HG03460 (cell line): ENCODE measurements around the gene MED13.

ENCODE experiments used
- ATAC-seq: cut with Tn5 transposase; IDR thresholded peaks from one replicate; pipeline ENCODE4 v1.9.1; 2021; ENCODE audit not compliant: unreplicated experiment

The MED13 gene

GRCh38 chr17:62064791-62065563, at the start of gene MED13:
TSS of gene MED13 (minus strand) at chr17:62065278. CDS start at chr17:62065205, 73 bp downstream.
- ATAC-seq: no peak

GRCh38 chr17:62112229-62112628, 47.2 kb upstream of the MED13 start:
- ATAC-seq: no peak

GRCh38 chr17:62111562-62112171, 46.6 kb upstream of the MED13 start:
- no peak for ATAC-seq

GRCh38 chr17:62110923-62111484, 45.9 kb upstream of the MED13 start:
- no peak for ATAC-seq

GRCh38 chr17:62109924-62110323, 44.8 kb upstream of the MED13 start:
- ATAC-seq: no peak

GRCh38 chr17:62109378-62109902, 44.4 kb upstream of the MED13 start:
- ATAC-seq: peak; percentile 96

- ATAC-seq: no peak
These were observed 40.8 kb upstream of the MED13 start for GRCh38 chr17:62105861-62106260.

GRCh38 chr17:62105357-62105756, 40.3 kb upstream of the MED13 start:
- ATAC-seq: no peak

GRCh38 chr17:62101515-62101914, 36.4 kb upstream of the MED13 start:
- no peak for ATAC-seq

GRCh38 chr17:62101090-62101489, 36.0 kb upstream of the MED13 start:
- no peak for ATAC-seq

GRCh38 chr17:62100055-62100454, 35.0 kb upstream of the MED13 start:
- no peak for ATAC-seq

GRCh38 chr17:62099532-62099931, 34.5 kb upstream of the MED13 start:
- no peak for ATAC-seq

GRCh38 chr17:62098623-62099231, 33.6 kb upstream of the MED13 start:
- peak; percentile 87 for ATAC-seq

- ATAC-seq: no peak
These were observed 31.3 kb upstream of the MED13 start for GRCh38 chr17:62096401-62096670.

GRCh38 chr17:62094175-62094574, 29.1 kb upstream of the MED13 start:
- ATAC-seq: no peak

GRCh38 chr17:62093188-62094155, 28.4 kb upstream of the MED13 start:
- ATAC-seq: peak; percentile 87

- no peak for ATAC-seq
These were observed 27.7 kb upstream of the MED13 start for GRCh38 chr17:62092784-62093183.

GRCh38 chr17:62091804-62092203, 26.7 kb upstream of the MED13 start:
- ATAC-seq: no peak

GRCh38 chr17:62090868-62091267, 25.8 kb upstream of the MED13 start:
- no peak for ATAC-seq

GRCh38 chr17:62090021-62090824, 25.1 kb upstream of the MED13 start:
- no peak for ATAC-seq
